ENCODE results near the gene COBL. TPM values are rescaled to one million over a fixed set of nuclear protein-coding genes. Genes with fewer than 3 reads are reported as not detected.

COBL gene
- total RNA-seq, 1 donor from 2014 or later = 6.3 TPM

- no peak overlapping the region for H3K27ac ChIP-seq
- no peak overlapping the region for H3K4me3 ChIP-seq
- H3K9me3 ChIP-seq (ENCODE audit: low read depth) = no peaks in the 10 kb centered on the region
- H3K79me2 ChIP-seq (ENCODE audit: low read depth) = peaks cover 15% of the 10 kb centered on the region
- H3F3A ChIP-seq (ENCODE audit: low read depth) = no peaks in the 10 kb centered on the region
- no peak overlapping the region for H3K4me2 ChIP-seq
- H3K27me3 Mint-ChIP-seq (ENCODE audit: insufficient read depth, low read depth) = peaks cover 6% of the 10 kb centered on the region
- no peak for DNase-seq (ENCODE audit: low spot score)
- H3K27ac Mint-ChIP-seq = no peak overlapping the region
- H4K20me1 ChIP-seq (ENCODE audit: low read depth) = no peaks in the 10 kb centered on the region
- H3K4me3 Mint-ChIP-seq = no peak overlapping the region
- no peak overlapping the region for H3K9ac ChIP-seq
- no peaks in the 10 kb centered on the region for H3K9me3 Mint-ChIP-seq
- H3K4me1 ChIP-seq = peaks cover 3% of the 10 kb centered on the region
- TF ChIP-seq EZH2 (IDR thresholded peaks at IDR 0.05) = no peak
- TF ChIP-seq EZH2phosphoT487 (IDR thresholded peaks at IDR 0.05) = no peak
- TF ChIP-seq CTCF (IDR thresholded peaks at IDR 0.05) = no peak
- H2AFZ ChIP-seq (replicated peaks) = no peak overlapping the region
- no peaks in the 10 kb centered on the region for H3K27me3 ChIP-seq
- peaks cover 9% of the 10 kb centered on the region for H3K4me1 Mint-ChIP-seq
- H3K36me3 ChIP-seq = no peaks in the 10 kb centered on the region
- H3K36me3 Mint-ChIP-seq = no peaks in the 10 kb centered on the region
These were observed 72.6 kb downstream of the COBL start for GRCh38 chr7:51244053-51244452.

- no peaks in the 10 kb centered on the region for H3K36me3 ChIP-seq
- no peak for TF ChIP-seq EZH2phosphoT487 (IDR thresholded peaks at IDR 0.05)
- TF ChIP-seq EZH2 (IDR thresholded peaks at IDR 0.05) = no peak
- no peak for TF ChIP-seq CTCF (IDR thresholded peaks at IDR 0.05)
- H3K4me3 ChIP-seq = no peak overlapping the region
- no peak for DNase-seq (ENCODE audit: low spot score)
- H3K27ac ChIP-seq = no peak overlapping the region
- H3K9me3 ChIP-seq (ENCODE audit: low read depth) = no peaks in the 10 kb centered on the region
- no peaks in the 10 kb centered on the region for H3K9me3 Mint-ChIP-seq
- H3K4me1 ChIP-seq = peaks cover 8% of the 10 kb centered on the region
- H3K4me3 Mint-ChIP-seq = no peak overlapping the region
- peaks cover 10% of the 10 kb centered on the region for H3K79me2 ChIP-seq (ENCODE audit: low read depth)
- peaks cover 6% of the 10 kb centered on the region for H3K27me3 Mint-ChIP-seq (ENCODE audit: insufficient read depth, low read depth)
- H3K36me3 Mint-ChIP-seq = no peaks in the 10 kb centered on the region
- no peaks in the 10 kb centered on the region for H3K27me3 ChIP-seq
- no peak overlapping the region for H2AFZ ChIP-seq (replicated peaks)
- H3K9ac ChIP-seq = no peak overlapping the region
- H3F3A ChIP-seq (ENCODE audit: low read depth) = no peaks in the 10 kb centered on the region
- H4K20me1 ChIP-seq (ENCODE audit: low read depth) = no peaks in the 10 kb centered on the region
- peaks cover 13% of the 10 kb centered on the region for H3K4me1 Mint-ChIP-seq
- H3K27ac Mint-ChIP-seq = no peak overlapping the region
- H3K4me2 ChIP-seq = no peak overlapping the region
These were observed 73.0 kb downstream of the COBL start for GRCh38 chr7:51243631-51244030.

- H3K36me3 Mint-ChIP-seq = no peaks in the 10 kb centered on the region
- no peak overlapping the region for H3K27ac Mint-ChIP-seq
- H3K27me3 ChIP-seq = no peaks in the 10 kb centered on the region
- H2AFZ ChIP-seq (replicated peaks) = no peak overlapping the region
- H3K4me2 ChIP-seq = no peak overlapping the region
- no peaks in the 10 kb centered on the region for H4K20me1 ChIP-seq (ENCODE audit: low read depth)
- no peak overlapping the region for H3K9ac ChIP-seq
- peaks cover 10% of the 10 kb centered on the region for H3K79me2 ChIP-seq (ENCODE audit: low read depth)
- TF ChIP-seq CTCF (IDR thresholded peaks at IDR 0.05) = no peak
- H3K4me3 ChIP-seq = no peak overlapping the region
- H3K9me3 Mint-ChIP-seq = no peaks in the 10 kb centered on the region
- H3K27me3 Mint-ChIP-seq (ENCODE audit: insufficient read depth, low read depth) = peaks cover 6% of the 10 kb centered on the region
- no peak overlapping the region for H3K27ac ChIP-seq
- DNase-seq (ENCODE audit: low spot score) = no peak
- H3K36me3 ChIP-seq = no peaks in the 10 kb centered on the region
- H3K4me1 ChIP-seq = peaks cover 10% of the 10 kb centered on the region
- H3K4me3 Mint-ChIP-seq = no peak overlapping the region
- H3K9me3 ChIP-seq (ENCODE audit: low read depth) = no peaks in the 10 kb centered on the region
- no peaks in the 10 kb centered on the region for H3F3A ChIP-seq (ENCODE audit: low read depth)
- peaks cover 20% of the 10 kb centered on the region for H3K4me1 Mint-ChIP-seq
These were observed 73.6 kb downstream of the COBL start for GRCh38 chr7:51242881-51243518.
